Breast epithelium (tissue), 3 donors: ENCODE measurements around the gene EDAR.

ENCODE experiments used
- CTCF ChIP-seq, 3 donors: fragments of 450-650 bp; IDR thresholded peaks; one replicate each; pipeline ENCODE4 v1.5.1; 2016 to 2017; ENCODE audit warnings: antibody characterized with exemption in 3 of 3, mild to moderate bottlenecking in 3 of 3, moderate library complexity in 3 of 3
- POLR2A ChIP-seq: fragments of 450-650 bp; IDR thresholded peaks from one replicate; pipeline ENCODE4 v1.6.1; 2016; ENCODE audit warnings: antibody characterized with exemption, mild to moderate bottlenecking, moderate library complexity
- POLR2AphosphoS5 ChIP-seq, 3 donors: sonication (generic); formaldehyde crosslinking; IDR thresholded peaks; one replicate each; pipeline ENCODE4 v1.6.1; 2017; ENCODE audit warnings: antibody characterized with exemption in 3 of 3

GRCh38 chr2:109028277-109028676 is 39.3 kb upstream of the EDAR start:
- TF ChIP-seq CTCF (IDR thresholded peaks at IDR 0.05): no peak
- TF ChIP-seq POLR2AphosphoS5 (IDR thresholded peaks at IDR 0.05): no peak
- TF ChIP-seq POLR2A: no peak
